ENCODE results near the gene CDK8.

DNA sequence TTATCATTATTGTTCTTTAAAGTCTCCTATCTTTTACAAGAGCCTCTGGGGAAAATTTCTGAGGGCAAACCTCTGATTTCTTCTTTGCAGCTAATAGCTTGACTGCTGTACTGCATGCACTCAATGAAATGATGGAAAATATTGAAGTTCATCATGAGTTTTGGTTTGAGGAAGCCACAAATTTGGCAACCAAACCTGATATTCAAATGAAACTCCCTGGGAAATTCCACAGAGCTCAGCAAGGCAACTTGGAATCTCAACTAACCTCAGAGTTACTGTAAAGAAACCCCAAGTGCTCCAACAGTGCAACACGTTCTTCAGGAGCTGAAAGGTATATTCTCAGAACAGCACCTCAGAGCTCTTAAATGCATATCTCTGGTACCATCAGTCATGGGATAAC is 17.6 kb upstream of the CDK8 start:
- TF ChIP-seq, protein P1, sequence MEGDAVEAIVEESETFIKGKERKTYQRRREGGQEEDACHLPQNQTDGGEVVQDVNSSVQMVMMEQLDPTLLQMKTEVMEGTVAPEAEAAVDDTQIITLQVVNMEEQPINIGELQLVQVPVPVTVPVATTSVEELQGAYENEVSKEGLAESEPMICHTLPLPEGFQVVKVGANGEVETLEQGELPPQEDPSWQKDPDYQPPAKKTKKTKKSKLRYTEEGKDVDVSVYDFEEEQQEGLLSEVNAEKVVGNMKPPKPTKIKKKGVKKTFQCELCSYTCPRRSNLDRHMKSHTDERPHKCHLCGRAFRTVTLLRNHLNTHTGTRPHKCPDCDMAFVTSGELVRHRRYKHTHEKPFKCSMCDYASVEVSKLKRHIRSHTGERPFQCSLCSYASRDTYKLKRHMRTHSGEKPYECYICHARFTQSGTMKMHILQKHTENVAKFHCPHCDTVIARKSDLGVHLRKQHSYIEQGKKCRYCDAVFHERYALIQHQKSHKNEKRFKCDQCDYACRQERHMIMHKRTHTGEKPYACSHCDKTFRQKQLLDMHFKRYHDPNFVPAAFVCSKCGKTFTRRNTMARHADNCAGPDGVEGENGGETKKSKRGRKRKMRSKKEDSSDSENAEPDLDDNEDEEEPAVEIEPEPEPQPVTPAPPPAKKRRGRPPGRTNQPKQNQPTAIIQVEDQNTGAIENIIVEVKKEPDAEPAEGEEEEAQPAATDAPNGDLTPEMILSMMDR (IDR thresholded peaks at IDR 0.05; ENCODE audit: insufficient read depth, low read length, poor library complexity, severe bottlenecking), result no peak
- no peak for TF ChIP-seq EZH2phosphoT487 (conservative IDR thresholded peaks at IDR 0.05; ENCODE audit: low read length)
